ENCODE results near the gene NAP1L1. TPM values are rescaled to one million over a fixed set of nuclear protein-coding genes. Genes with fewer than 3 reads are reported as not detected.

The NAP1L1 gene
- total RNA-seq, 1 experiment from 2014 or later = 946 TPM

GRCh38 chr12:76094754-76095153 lies 10.3 kb upstream of the NAP1L1 start (continued):
- TF ChIP-seq CTCF (IDR thresholded peaks at IDR 0.05) (no peak), ZNF671 (CRISPR knock-in tag; IDR thresholded peaks at IDR 0.05) (no peak), ZNF317 (CRISPR knock-in tag; IDR thresholded peaks at IDR 0.05; ENCODE audit: borderline replicate concordance, low read depth) (no peak), HMGA2 (CRISPR knock-in tag; IDR thresholded peaks at IDR 0.05) (no peak)
- TF ChIP-seq, protein P1, sequence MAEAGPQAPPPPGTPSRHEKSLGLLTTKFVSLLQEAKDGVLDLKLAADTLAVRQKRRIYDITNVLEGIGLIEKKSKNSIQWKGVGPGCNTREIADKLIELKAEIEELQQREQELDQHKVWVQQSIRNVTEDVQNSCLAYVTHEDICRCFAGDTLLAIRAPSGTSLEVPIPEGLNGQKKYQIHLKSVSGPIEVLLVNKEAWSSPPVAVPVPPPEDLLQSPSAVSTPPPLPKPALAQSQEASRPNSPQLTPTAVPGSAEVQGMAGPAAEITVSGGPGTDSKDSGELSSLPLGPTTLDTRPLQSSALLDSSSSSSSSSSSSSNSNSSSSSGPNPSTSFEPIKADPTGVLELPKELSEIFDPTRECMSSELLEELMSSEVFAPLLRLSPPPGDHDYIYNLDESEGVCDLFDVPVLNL (CRISPR knock-in tag; IDR thresholded peaks at IDR 0.05; ENCODE audit: borderline replicate concordance, low read depth) = no peak
- TF ChIP-seq, protein P2, sequence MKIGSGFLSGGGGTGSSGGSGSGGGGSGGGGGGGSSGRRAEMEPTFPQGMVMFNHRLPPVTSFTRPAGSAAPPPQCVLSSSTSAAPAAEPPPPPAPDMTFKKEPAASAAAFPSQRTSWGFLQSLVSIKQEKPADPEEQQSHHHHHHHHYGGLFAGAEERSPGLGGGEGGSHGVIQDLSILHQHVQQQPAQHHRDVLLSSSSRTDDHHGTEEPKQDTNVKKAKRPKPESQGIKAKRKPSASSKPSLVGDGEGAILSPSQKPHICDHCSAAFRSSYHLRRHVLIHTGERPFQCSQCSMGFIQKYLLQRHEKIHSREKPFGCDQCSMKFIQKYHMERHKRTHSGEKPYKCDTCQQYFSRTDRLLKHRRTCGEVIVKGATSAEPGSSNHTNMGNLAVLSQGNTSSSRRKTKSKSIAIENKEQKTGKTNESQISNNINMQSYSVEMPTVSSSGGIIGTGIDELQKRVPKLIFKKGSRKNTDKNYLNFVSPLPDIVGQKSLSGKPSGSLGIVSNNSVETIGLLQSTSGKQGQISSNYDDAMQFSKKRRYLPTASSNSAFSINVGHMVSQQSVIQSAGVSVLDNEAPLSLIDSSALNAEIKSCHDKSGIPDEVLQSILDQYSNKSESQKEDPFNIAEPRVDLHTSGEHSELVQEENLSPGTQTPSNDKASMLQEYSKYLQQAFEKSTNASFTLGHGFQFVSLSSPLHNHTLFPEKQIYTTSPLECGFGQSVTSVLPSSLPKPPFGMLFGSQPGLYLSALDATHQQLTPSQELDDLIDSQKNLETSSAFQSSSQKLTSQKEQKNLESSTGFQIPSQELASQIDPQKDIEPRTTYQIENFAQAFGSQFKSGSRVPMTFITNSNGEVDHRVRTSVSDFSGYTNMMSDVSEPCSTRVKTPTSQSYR (CRISPR knock-in tag; IDR thresholded peaks at IDR 0.05) = no peak

- Mint-ChIP-seq H3K4me3 (no peak overlapping the region), H3K36me3 (no peaks in the 10 kb centered on the region), H3K27me3 (ENCODE audit: low read depth) (no peaks in the 10 kb centered on the region), H3K27ac (peak overlapping the region; percentile 61; the same call in 1 of the 2 replicates), H3K4me1 (peaks cover 7% of the 10 kb centered on the region), H3K9me3 (no peaks in the 10 kb centered on the region)
- POLR2A ChIA-PET = no interaction called here
- CTCF ChIA-PET = interaction anchor here (0.7 kb wide), 1 partner anchor 69 kb away, joined by 3 read pairs; no protein-coding TSS in a partner anchor
- no peak for ATAC-seq
- no peak for DNase-seq (ENCODE audit: low spot score)
- TF ChIP-seq STAT6 (CRISPR knock-in tag; conservative IDR thresholded peaks at IDR 0.05; ENCODE audit: low read depth) (no peak), NFATC4 (CRISPR knock-in tag; IDR thresholded peaks at IDR 0.05) (no peak), ZBTB21 (CRISPR knock-in tag; IDR thresholded peaks at IDR 0.05; ENCODE audit: borderline replicate concordance) (no peak), ZNF219 (CRISPR knock-in tag; IDR thresholded peaks at IDR 0.05; ENCODE audit: borderline replicate concordance) (no peak), ATF6 (CRISPR knock-in tag; IDR thresholded peaks at IDR 0.05) (no peak), FOXK1 (CRISPR knock-in tag; IDR thresholded peaks at IDR 0.05) (no peak), ZNF425 (CRISPR knock-in tag; conservative IDR thresholded peaks at IDR 0.05) (no peak), EMX1 (CRISPR knock-in tag; IDR thresholded peaks at IDR 0.05) (no peak), SMAD4 (CRISPR knock-in tag; IDR thresholded peaks at IDR 0.05) (no peak), TEAD4 (CRISPR knock-in tag; IDR thresholded peaks at IDR 0.05) (no peak), NR1H2 (CRISPR knock-in tag; IDR thresholded peaks at IDR 0.05) (no peak)
- TF ChIP-seq, protein P3, sequence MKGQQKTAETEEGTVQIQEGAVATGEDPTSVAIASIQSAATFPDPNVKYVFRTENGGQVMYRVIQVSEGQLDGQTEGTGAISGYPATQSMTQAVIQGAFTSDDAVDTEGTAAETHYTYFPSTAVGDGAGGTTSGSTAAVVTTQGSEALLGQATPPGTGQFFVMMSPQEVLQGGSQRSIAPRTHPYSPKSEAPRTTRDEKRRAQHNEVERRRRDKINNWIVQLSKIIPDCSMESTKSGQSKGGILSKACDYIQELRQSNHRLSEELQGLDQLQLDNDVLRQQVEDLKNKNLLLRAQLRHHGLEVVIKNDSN (CRISPR knock-in tag; IDR thresholded peaks at IDR 0.05) = no peak
- TF ChIP-seq, protein P4, sequence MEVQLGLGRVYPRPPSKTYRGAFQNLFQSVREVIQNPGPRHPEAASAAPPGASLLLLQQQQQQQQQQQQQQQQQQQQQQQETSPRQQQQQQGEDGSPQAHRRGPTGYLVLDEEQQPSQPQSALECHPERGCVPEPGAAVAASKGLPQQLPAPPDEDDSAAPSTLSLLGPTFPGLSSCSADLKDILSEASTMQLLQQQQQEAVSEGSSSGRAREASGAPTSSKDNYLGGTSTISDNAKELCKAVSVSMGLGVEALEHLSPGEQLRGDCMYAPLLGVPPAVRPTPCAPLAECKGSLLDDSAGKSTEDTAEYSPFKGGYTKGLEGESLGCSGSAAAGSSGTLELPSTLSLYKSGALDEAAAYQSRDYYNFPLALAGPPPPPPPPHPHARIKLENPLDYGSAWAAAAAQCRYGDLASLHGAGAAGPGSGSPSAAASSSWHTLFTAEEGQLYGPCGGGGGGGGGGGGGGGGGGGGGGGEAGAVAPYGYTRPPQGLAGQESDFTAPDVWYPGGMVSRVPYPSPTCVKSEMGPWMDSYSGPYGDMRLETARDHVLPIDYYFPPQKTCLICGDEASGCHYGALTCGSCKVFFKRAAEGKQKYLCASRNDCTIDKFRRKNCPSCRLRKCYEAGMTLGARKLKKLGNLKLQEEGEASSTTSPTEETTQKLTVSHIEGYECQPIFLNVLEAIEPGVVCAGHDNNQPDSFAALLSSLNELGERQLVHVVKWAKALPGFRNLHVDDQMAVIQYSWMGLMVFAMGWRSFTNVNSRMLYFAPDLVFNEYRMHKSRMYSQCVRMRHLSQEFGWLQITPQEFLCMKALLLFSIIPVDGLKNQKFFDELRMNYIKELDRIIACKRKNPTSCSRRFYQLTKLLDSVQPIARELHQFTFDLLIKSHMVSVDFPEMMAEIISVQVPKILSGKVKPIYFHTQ (CRISPR knock-in tag; IDR thresholded peaks at IDR 0.05) = no peak
These were observed 6.8 kb upstream of the NAP1L1 start for GRCh38 chr12:76091246-76091754.

Measured in WTC11 (cell line).